Left renal pelvis (tissue), 4 donors: ENCODE measurements around the gene SPARC. TPM values are rescaled to one million over a fixed set of nuclear protein-coding genes. Genes with fewer than 3 reads are reported as not detected.

Experiments used
- DNase-seq, 4 donors: peaks; one replicate each; pipeline ENCODE4 v3.0.0-alpha.2; 2013; ENCODE audit warnings: low read depth in 4 of 4, low spot score in 3 of 4
- polyA plus RNA-seq, 4 donors: library from polyadenylated mRNA; unstranded; fragments of 120-200 nt; gene quantifications; one replicate each; pipeline ENCODE4 v1.2.1, GENCODE V29; 2013; ENCODE audit not compliant: insufficient read length in 4 of 4

The SPARC gene
- polyA plus RNA-seq, 4 donors = 1,904 to 8,726 (median 2,831) TPM

DNA sequence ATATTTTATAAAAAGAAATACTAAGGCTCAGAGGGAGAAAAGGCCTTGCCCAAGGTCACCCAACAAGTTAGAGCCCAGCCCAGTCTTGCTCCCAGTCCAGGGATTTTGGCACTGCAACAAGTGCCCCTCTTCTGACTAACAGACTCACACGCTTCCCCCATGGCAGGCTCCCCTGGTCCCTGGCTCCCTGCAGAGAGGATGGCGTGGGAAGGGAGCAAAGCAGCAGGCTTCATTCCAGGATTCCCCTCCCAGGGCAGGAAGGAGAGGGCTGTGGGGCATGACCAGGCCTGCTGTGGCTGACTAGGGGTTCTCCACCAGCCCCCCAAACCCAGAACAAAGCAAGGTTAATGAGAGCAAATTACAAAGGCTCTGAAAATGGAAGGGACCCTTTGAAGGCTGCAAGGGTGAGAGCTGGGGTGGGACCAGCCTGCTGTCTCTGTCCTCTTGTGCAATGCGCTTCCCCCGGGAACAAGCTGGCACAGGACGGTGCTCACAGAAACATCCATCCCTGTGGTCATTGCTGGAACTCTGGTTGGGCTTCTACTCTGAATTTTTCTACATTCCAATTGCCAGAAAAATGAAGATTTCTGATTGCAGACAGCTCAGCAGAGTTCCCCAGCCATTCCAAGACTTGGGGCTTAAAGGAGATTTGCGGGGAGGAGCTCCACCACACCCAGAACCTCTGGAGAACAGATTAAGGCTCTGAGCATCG, 58.4 kb downstream of the SPARC start:
- no peak for DNase-seq

DNA sequence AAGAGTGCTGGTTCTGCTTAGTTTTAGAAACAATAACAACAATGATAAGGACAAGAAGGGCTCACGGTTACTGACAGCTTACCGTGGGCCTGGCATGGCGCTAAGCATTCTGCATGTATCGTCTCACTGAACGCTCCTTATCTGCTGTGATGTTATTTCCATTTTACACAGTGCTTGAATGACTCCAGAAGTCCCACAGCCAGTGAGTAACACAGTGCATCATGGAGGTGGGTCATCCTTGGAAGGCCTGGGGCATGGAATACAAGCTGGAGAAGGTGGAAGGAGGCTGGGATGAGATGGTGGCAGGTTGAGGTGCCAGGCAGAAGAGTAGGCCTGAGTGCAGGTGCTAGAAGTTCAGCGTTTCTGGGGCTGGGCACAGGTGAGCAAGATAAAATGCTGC, 59.1 kb downstream of the SPARC start:
- DNase-seq = no peak

DNA sequence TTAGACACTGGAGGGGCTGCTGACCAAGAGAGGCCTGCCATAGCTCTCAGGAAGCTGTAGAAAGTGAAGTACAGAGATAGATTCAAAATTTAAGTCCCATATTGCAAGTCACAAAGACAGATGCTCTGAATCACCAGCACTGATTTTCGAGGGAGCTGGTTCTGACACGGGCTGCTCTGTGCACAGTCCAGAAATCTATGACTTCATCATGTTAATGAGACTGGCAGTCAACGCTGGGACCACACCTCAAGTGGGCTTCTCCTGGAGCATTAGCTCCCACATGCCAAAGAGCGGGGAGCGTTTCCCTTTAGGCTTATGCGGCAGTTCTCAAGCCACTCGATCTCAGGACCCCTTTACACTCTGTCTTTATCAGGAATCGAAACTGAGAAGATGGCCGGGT, 61.4 kb downstream of the SPARC start:
- DNase-seq = no peak

DNA sequence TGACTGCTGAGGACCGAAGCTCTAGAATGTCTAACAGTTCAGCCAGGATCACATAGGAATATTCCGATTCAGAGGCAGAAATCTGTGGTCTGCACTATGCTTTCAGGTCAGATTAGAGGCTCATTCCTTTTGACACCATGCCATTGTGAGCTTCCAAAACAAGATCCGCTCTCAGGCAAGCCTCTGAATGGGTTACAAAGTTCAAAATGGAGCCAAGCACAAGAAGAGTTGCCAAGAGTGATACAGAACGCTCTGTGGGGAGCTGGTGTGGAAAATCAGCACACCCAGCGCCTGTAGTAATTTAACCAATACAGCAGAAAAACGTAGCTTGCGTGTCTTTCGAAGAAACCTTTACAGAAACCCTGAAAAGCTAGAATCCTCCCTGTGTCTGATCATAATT, 62.2 kb downstream of the SPARC start:
- no peak for DNase-seq

DNA sequence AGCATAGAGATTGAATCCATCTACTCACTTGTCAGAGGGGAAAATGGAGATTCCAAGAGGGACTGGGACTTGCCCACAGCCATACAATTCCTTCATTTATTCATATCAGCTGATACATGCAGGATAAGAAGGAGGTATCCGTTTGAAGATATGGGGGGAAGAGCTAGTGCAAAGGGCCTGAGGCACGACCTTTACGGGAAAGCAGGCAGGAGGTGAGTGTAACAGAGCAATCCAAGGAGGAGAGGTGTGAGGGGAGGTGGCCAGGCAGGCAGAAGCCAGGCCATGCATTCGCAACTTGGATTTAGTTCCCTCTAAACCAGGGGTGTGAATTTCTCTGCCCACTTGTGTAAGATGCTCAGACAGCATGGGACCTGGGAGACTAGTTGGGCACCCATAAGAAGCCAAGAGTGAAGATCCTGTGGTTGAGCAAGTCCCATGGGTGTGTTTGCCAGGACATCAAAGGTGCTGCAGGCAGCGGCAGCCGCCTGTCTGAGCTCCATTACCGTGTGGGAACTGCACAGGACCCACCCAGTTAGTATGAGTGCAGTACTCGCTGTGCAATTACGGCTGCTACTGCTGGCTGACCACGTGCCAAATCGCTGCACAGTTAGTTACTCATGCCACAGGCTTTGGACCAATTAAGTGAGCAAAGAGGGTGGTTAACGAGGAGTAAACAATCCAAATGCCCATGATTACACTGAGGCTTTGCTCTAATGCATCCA, 64.2 kb downstream of the SPARC start:
- DNase-seq = no peak

DNA sequence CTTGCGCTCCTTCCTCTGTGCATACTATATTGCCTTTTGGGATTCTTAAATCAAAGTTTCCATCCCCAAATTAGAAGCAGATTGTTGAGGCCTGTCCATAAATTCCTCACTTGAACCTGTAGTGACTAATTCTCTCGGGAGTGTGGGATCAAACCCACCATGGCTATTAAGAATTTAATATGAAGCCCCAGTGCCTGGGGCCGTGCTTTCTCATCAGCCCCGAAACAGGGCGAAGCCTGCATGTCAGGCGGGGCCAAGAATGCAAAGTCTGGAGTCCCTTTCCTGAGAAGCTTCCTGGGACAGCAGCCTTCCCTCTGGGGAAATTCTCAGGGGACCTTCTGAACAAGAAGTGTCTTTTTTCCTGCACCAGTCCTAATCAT, 66.3 kb downstream of the SPARC start:
- no peak for DNase-seq

DNA sequence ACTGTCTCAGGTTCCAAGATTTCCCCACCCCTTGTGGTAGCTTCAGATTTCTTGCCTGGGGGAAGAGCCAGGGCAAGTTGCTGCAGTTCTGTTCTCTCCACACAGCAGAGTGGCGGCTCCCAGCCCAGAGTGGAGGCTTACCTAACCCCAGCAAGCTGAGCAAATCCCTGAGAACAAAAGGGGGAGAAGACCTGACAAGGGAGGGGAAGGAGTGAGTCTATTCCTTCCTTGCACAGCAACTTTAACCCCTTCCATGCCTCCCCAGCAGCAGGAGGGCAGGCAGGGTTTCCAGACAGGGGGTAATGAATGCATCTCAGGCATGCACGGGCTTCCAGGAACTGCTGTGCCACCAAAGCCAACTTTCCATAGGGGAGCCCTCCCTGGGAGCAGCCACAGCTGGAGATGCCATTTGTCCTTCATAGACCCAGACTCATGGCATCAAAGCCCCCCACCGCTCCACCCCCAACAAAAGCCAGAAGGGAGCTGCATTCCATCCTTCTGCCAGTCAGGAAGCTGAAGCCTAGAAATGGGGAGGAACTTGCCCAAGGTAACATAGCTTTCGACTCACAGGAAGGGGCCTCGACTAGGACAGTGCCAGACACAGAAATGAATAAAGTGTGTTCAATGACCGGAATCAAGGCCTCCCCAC, 66.8 kb downstream of the SPARC start:
- DNase-seq = no peak

DNA sequence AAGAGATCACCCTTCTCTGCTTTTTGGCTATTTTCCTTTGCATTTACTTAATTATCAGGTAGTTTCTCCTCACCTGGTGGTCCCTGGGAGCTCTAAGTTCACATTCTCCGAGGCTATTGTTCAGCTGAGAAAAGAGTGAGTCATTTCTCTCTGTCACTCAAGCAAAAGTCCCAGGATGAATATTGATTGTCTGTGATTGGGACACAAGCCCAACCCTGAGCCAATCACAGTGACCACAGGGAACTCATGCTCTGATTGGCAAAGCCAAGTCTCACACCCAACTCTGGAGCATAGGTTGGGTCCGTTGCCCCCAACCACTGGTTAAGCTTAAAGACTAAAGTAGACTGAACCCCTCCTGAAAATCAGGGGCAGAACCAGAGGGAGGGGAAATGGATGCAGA, 67.8 kb downstream of the SPARC start:
- no peak for DNase-seq

DNA sequence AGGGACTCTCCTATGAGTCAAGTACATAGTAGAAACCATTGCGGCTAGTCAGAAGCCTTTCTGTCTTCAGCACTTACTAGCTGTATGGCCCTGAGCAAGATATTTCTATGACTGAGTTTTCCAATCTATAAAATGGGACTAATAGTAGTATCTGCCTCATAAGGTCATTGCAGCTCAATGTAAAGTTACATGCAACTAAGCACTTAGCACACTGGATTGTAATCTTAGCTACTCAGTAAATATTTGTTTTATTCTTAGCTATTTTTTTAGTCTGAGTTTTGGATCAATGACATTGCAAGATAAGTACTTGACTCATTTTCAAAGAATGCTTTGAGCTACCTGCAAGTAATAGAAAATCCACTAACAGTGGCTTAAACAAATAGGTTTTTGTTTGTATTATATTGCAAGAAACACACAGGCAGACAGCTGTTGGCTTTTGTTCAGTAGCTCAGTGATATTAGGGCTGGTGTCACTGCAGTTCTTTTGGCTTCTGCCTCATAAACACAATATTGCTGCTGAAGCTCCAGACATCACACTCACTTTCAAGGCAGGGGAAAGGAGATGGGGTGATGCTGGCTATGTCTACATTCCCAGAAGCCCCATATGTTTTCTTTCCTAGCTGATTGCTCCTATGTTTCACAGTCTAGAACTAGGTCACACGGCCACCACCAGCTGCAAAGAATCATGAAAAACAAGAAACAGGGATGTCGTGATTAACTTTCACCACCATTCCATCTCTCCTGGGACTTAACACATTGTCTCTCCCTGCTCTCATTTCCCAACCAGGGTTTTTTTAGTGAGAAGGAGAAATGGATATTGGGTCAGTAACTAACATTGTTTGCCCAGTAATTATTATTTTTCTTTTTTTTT, 68.6 kb downstream of the SPARC start:
- no peak for DNase-seq

DNA sequence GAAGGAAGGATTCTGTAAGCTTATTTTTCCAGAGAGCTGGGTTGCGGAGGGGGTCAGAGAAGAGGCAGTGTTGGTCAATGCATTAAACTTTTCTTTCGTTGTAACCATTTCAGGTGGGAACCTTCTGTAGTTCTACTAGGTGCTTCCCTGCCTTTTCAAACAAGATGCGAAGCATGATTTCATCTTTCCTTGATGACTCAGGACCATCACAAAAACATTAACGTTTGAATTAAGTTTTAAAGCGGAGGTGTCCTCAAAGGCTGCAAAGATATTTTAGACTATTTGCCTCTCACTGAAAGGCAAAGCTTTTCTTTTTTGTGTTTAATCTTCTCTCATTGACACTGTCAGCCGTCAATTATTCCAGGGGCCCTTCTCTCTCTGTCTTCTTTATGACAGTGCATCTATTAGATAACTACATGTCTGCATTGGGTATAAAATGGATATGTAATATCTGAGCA, 69.3 kb downstream of the SPARC start:
- DNase-seq = no peak

DNA sequence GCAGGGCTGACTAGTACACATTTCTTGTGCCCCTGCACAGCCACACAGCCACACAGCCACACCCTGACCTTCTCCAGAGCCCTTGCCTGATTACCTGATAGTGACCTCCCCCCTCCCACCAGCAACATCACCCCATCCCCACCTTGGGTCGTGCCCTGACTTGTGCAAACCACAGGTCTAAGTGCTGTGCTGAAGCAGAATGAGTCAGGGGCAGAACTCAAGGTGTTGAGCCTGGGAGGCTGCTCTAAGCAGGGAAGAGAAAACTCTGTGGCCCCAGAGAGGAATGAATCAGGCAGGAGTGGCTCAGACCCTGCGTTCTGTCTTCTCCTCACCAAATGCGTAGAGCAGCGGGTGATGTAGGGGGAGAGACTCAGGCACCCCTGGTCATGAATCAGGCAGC, 71.3 kb downstream of the SPARC start:
- DNase-seq = no peak

DNA sequence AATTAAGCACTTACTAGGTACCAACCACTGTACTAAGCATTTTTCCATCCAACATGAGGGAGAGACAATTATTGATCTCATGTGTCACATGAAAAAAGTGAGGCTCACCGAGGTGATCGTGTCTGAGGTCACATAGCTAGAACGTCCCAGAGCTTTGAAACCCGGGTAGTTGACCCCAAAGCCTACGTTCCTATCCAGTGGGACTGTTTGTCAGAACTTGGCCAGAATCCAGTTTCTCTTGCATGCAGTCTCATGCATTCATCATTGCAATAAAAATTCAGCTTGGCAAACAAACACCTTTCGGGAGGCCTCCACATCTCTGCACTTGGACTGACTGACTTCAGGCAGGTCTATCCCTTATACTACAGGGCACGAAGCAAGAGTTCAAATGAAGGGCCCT, 72.2 kb downstream of the SPARC start:
- DNase-seq = no peak

DNA sequence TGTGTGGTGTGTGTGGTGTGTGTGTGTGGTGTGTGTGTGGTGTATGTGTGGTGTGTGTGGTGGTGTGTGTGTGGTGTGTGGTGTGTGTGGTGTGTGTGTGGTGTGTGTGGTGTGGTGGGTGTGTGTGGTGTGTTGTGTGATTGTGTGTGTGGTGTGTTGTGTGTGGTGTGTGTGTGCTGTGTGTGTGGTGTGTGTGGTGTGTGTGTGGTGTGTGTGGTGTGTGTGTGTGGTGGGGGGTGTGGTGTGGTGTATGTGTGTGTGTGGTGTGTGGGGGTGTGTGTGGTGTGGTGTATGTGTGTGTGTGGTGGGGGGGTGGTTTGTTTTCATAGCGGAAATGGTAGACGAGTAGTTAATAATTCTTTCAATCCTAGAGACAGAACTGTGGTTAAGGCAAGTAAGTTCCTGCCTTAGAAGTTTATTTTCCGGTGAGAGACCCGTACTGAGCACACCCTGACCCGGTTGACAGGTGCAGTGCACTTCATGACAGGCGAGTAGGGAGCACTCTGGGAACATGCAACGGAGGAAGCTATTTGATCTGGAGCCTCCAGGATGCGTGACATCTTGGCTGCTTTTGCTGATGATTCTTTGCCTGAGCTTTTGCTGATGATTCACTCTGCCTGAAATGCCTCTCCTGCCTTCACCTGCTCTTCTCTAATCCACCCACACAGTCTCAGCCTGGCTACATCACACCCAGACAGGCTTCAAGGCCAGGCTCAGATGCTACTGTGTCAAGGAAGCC, 73.9 kb downstream of the SPARC start:
- DNase-seq = no peak

DNA sequence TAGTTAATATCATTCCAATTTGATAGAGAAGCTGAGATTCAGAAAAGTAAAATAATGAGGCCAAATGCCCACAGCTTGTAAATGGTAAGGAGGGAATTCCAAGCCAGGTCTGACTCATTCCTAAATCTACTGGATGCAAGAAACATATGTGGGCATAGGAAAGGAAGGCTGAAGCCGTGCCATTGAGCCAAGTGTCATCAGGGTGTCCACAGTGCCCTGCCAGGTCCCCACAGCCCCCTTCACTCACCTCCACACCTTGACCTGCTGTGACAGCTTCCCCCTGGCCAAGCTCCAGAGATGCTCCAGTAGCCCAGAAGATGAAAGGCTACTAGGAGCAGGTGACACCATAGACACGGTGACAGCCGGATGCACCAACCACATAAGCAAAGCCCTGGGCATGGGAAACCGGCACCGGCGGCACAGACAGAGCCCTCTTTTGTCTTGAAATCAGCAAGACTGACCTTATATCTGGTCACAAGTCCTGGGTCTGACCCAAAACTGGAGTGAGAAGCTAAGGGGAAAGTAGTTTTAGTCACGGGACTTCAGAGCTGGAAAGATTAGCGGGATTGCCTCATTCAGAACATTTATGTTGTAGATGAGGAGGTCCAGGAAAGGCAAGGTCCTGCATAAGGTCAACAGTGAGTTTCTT, 75.5 kb downstream of the SPARC start:
- DNase-seq = no peak

Other genes starting within 250 kb of the SPARC start
- gene SLC36A1, start 239.3 kb downstream of the SPARC start, polyA plus RNA-seq = 1 to 10 TPM; 7.5 to 8.7 (median 7.6) TPM
- 10 to 100 TPM in 1 of 4 donors, 1 to 10 TPM in 2, under 1 TPM in 1; 0.16 to 11.2 (median 7.3) TPM for gene FAT2, start 95.6 kb downstream of the SPARC start, polyA plus RNA-seq
- gene ATOX1, start 71.7 kb upstream of the SPARC start, polyA plus RNA-seq = 100 to 1,000 TPM in 3 of 4 donors, 10 to 100 TPM in 1; 74.8 to 116 (median 108) TPM
- 100 to 1,000 TPM; 117 to 184 (median 168) TPM for gene G3BP1, start 85.0 kb upstream of the SPARC start, polyA plus RNA-seq
- not detected for gene GLRA1, start 237.9 kb upstream of the SPARC start, polyA plus RNA-seq